Memory B cell (primary cell): ENCODE results near the gene TTC29.
"Not testable (repeated sequence)": the region's sequence is repeated elsewhere in the genome, so short reads cannot be mapped to it uniquely, and the experiment has no call there.

Source experiments
- ATAC-seq: fragments of 150-1000 bp; cut with Tn5 transposase; 2 replicates; pipeline ENCODE4 v1.10.0; 2021; ENCODE audit warnings: low read depth, mild to moderate bottlenecking, moderate library complexity
- DNase-seq, 2 donors: peaks; one replicate each; pipeline ENCODE4 v3.0.0; 2022; ENCODE audit warnings: low spot score in 2 of 2
- H3K27ac Mint-ChIP-seq: one replicate; pipeline ENCODE4 v1.8.0; 2022; ENCODE audit warnings: mild to moderate bottlenecking, moderate library complexity, mixed read lengths
- H3K27me3 Mint-ChIP-seq: one replicate; pipeline ENCODE4 v1.8.0; 2022; ENCODE audit warnings: mixed read lengths
- H3K36me3 Mint-ChIP-seq: one replicate; pipeline ENCODE4 v1.8.0; 2022; ENCODE audit warnings: mild to moderate bottlenecking, mixed read lengths
- H3K4me1 Mint-ChIP-seq: one replicate; pipeline ENCODE4 v1.8.0; 2022; ENCODE audit warnings: mixed read lengths
- H3K4me3 Mint-ChIP-seq: one replicate; pipeline ENCODE4 v1.8.0; 2022; ENCODE audit warnings: mild to moderate bottlenecking, moderate library complexity, mixed read lengths
- H3K9me3 Mint-ChIP-seq: one replicate; pipeline ENCODE4 v1.8.0; 2022; ENCODE audit warnings: mixed read lengths

Gene TTC29

GRCh38 chr4:146739182-146739581, 206.5 kb downstream of the TTC29 start:
- Mint-ChIP-seq H3K27me3 (peaks cover 9% of the 10 kb centered on the region), H3K9me3 (peaks cover 3% of the 10 kb centered on the region), H3K36me3 (no peaks in the 10 kb centered on the region), H3K4me1 (no peaks in the 10 kb centered on the region), H3K27ac (no peak overlapping the region), H3K4me3 (no peak overlapping the region)
- ATAC-seq (no peak), DNase-seq (no peak)

- H3K4me1 Mint-ChIP-seq, H3K4me3 Mint-ChIP-seq, H3K9me3 Mint-ChIP-seq, H3K27me3 Mint-ChIP-seq, ATAC-seq, H3K27ac Mint-ChIP-seq, H3K36me3 Mint-ChIP-seq, DNase-seq: not testable (repeated sequence)
These were observed 222.1 kb downstream of the TTC29 start for GRCh38 chr4:146723519-146723918.

GRCh38 chr4:146709956-146710355, 235.7 kb downstream of the TTC29 start:
- ATAC-seq (no peak), DNase-seq (no peak)
- no peaks in the 10 kb centered on the region for H3K4me1 Mint-ChIP-seq
- H3K9me3 Mint-ChIP-seq: no peaks in the 10 kb centered on the region
- peaks cover 3% of the 10 kb centered on the region for H3K27me3 Mint-ChIP-seq
- no peak overlapping the region for H3K4me3 Mint-ChIP-seq
- H3K36me3 Mint-ChIP-seq: no peaks in the 10 kb centered on the region
- H3K27ac Mint-ChIP-seq: no peak overlapping the region

DNA sequence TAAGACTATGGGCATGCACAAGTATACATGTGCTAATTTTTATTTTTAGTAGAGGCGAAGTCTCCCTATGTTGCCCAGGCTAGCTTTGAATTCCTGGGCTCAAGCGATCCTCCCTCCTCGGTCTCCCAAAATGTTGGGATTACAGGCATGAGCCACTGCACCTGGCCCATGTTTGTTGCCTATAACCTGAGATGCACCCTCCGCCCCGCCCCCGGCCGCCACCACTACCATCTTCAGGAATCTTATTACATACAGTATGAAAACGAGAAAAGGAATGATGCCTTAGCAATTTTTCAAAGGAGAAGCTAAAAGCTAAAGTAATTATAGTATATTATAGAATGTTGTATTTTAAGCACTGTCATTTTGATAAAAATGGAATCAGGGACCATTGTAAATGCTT, 245.8 kb downstream of the TTC29 start:
- peaks cover 3% of the 10 kb centered on the region for H3K9me3 Mint-ChIP-seq
- ATAC-seq (no peak), DNase-seq (no peak)
- H3K4me3 Mint-ChIP-seq: no peak overlapping the region
- H3K27me3 Mint-ChIP-seq: no peaks in the 10 kb centered on the region
- H3K36me3 Mint-ChIP-seq: no peaks in the 10 kb centered on the region
- H3K27ac Mint-ChIP-seq: no peak overlapping the region
- H3K4me1 Mint-ChIP-seq: no peaks in the 10 kb centered on the region

- no peak overlapping the region for H3K4me3 Mint-ChIP-seq
- no peak for ATAC-seq
These were observed 270.7 kb downstream of the TTC29 start for GRCh38 chr4:146674829-146675570.

DNA sequence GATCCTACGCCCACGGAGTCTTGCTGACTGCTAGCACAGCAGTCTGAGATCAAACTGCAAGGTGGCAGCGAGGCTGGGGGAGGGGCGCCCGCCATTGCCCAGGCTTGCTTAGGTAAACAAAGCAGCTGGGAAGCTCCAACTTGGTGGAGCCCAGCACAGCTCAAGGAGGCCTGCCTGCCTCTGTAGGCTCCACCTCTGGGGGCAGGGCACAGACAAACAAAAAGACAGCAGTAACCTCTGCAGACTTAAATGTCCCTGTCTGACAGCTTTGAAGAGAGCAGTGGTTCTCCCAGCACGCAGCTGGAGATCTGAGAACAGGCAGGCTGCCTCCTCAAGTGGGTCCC, 281.7 kb downstream of the TTC29 start:
- not testable (repeated sequence) for DNase-seq, H3K27me3 Mint-ChIP-seq, ATAC-seq

More at GRCh38 chr4:146674829-146675570, 270.7 kb downstream of the TTC29 start:
- Mint-ChIP-seq H3K4me1 (no peaks in the 10 kb centered on the region), H3K9me3 (peaks cover 10% of the 10 kb centered on the region), H3K36me3 (no peaks in the 10 kb centered on the region), H3K27me3 (peaks cover 5% of the 10 kb centered on the region), H3K27ac (no peak overlapping the region)
- DNase-seq: no peak

GRCh38 chr4:146661367-146661766, 284.3 kb downstream of the TTC29 start:
- no peaks in the 10 kb centered on the region for H3K4me1 Mint-ChIP-seq
- no peaks in the 10 kb centered on the region for H3K9me3 Mint-ChIP-seq
- ATAC-seq (no peak), DNase-seq (no peak)
- no peaks in the 10 kb centered on the region for H3K36me3 Mint-ChIP-seq
- peaks cover 10% of the 10 kb centered on the region for H3K27me3 Mint-ChIP-seq
- H3K4me3 Mint-ChIP-seq: no peak overlapping the region
- H3K27ac Mint-ChIP-seq: no peak overlapping the region

More for the DNA sequence above, 281.7 kb downstream of the TTC29 start:
- H3K9me3 Mint-ChIP-seq, H3K27ac Mint-ChIP-seq, H3K36me3 Mint-ChIP-seq, H3K4me3 Mint-ChIP-seq, H3K4me1 Mint-ChIP-seq: not testable (repeated sequence)
